Spleen (tissue), 7 donors: ENCODE results near the gene ACSF3.

Experiments
- CTCF ChIP-seq, 11 experiments: fragments of 200-600 bp in 7 of 11; fragments of 450-650 bp in 4 of 11; sonication (generic) in 4 of 11; IDR thresholded peaks in 8 of 11; conservative IDR thresholded peaks in 3 of 11; 1 replicate in 7 of 11; 2 replicates in 4 of 11; pipeline versions ENCODE4 v1.4.0 to v1.8.0; 2016 to 2021; ENCODE audit warnings: antibody characterized with exemption in 11 of 11, inconsistent platforms in 4 of 11, mild to moderate bottlenecking in 1 of 11
- POLR2A ChIP-seq, 3 donors: fragments of 450-650 bp; IDR thresholded peaks; one replicate each; pipeline ENCODE4 v1.5.1; 2017; ENCODE audit warnings: antibody characterized with exemption in 3 of 3, mild to moderate bottlenecking in 1 of 3
- donor health status: DM: no; HTN: no; CAD: no; lungs with moderate emphysema.
- donor health status: DM: no; HTN: no; CAD: no.
- donor health status: DM: no; HTN: no; CAD: no.

DNA sequence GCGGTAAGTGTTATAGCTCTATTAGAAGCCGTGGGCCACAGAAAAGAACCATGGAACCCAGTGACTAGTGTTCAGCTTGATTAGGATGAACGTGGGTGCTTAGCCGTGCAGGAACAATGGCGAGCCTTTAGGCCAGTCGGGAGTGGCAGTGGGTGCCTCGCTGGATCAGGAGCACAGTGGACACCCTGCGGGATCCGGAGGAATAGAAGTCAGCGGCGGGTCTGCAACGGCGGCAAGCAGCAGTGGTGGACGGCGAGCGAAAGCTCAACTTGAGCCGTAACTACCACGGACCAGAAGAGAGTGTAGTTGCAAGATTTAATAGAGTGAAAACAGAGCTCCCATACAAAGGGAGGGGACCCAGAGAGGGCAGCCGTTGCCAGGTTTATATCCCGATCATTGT, 40.6 kb downstream of the ACSF3 start:
- no peak for TF ChIP-seq CTCF (IDR thresholded peaks at IDR 0.05 in 8 of 11, conservative IDR thresholded peaks at IDR 0.05 in 3 of 11)
- TF ChIP-seq POLR2A (IDR thresholded peaks at IDR 0.05), result no peak
